HepG2 (cell line): ENCODE measurements around the gene SNX2. TPM values are rescaled to one million over a fixed set of nuclear protein-coding genes. Genes with fewer than 3 reads are reported as not detected.

ENCODE experiments used
- ATAC-seq: fragments of 200-7000 bp; cut with Tn5 transposase; 3 replicates; pipeline ENCODE4 v1.9.1; 2020; ENCODE audit warnings: mild to moderate bottlenecking, moderate library complexity
- BruUV-seq: library from RNA; stranded (reverse); fragments of 400-500 nt; replicated peaks from 2 replicates; lab custom pipeline; 2021; lab: Mats Ljungman, UMichigan
- CTCF ChIA-PET: fragments of 300-600 bp; formaldehyde crosslinking; extraction: SDS; loops from one replicate; lab custom pipeline; 2021; ENCODE audit warnings: low total read pairs, inconsistent platforms, low intra/inter-chr PET ratio; lab: Yijun Ruan, JAX
- POLR2A ChIA-PET: fragments of 350-600 bp; sonication (Branson Sonifier 250); formaldehyde crosslinking; loops from one replicate; lab custom pipeline; 2020; ENCODE audit warnings: antibody characterized with exemption, inconsistent platforms; lab: Yijun Ruan, JAX
- DNase-seq: peaks from one replicate; pipeline ENCODE4 v3.0.0-alpha.2; 2015; ENCODE audit warnings: low spot score
- FAIRE-seq: peaks from 3 replicates; lab custom pipeline; 2011; peaks lifted over from hg19 to GRCh38; lab: Jason Lieb, UNC
- H2AFZ ChIP-seq: one replicate; pipeline ENCODE4 v1.6.1; 2011; ENCODE audit warnings: low read length, inconsistent platforms
- H3K27ac ChIP-seq: fragments of 300-600 bp; 3 replicates; pipeline ENCODE4 v1.8.0; 2011; ENCODE audit warnings: mixed run types, mild to moderate bottlenecking, mixed read lengths, low read length, inconsistent platforms; ENCODE audit not compliant: insufficient read depth; ENCODE audit errors: extremely low read length
- H3K27me3 ChIP-seq, 2 experiments: fragments of 200-600 bp in 1 of 2; 2 replicates in 1 of 2; 3 replicates in 1 of 2; pipeline versions ENCODE4 v1.6.0 to v1.8.0; 2011; ENCODE audit warnings: low read length in 2 of 2, mild to moderate bottlenecking in 2 of 2, moderate library complexity in 2 of 2, inconsistent platforms in 1 of 2; ENCODE audit not compliant: insufficient read depth in 2 of 2, control insufficient read depth in 1 of 2
- H3K36me3 ChIP-seq, 2 experiments: fragments of 200-600 bp in 1 of 2; replicated peaks in 1 of 2; 2 replicates in 1 of 2; 3 replicates in 1 of 2; pipeline versions ENCODE4 v1.5.1 to v1.8.0; 2011; ENCODE audit warnings: low read length in 2 of 2, inconsistent platforms in 1 of 2; ENCODE audit not compliant: insufficient read depth in 2 of 2, control insufficient read depth in 1 of 2
- H3K4me1 ChIP-seq: 2 replicates; pipeline ENCODE4 v1.5.1; 2012; ENCODE audit warnings: low read length, inconsistent platforms; ENCODE audit not compliant: insufficient read depth
- H3K4me2 ChIP-seq: 2 replicates; pipeline ENCODE4 v1.6.0; 2011; ENCODE audit warnings: low read depth, low read length, inconsistent platforms
- H3K4me3 ChIP-seq, 3 experiments: fragments of 200-600 bp in 1 of 3; sonication (generic), shearing (Covaris generic) in 1 of 3; replicated peaks in 1 of 3; 2 replicates each; pipeline ENCODE4 v1.5.1; 2011 to 2016; ENCODE audit warnings: low read length in 3 of 3, inconsistent platforms in 2 of 3, low read depth in 2 of 3, mild to moderate bottlenecking in 2 of 3, control low read depth in 1 of 3, mixed read lengths in 1 of 3; ENCODE audit not compliant: insufficient read depth in 1 of 3
- H3K79me2 ChIP-seq: one replicate; pipeline ENCODE4 v1.6.1; 2011; ENCODE audit warnings: low read length, inconsistent platforms; ENCODE audit not compliant: insufficient read depth
- H3K9ac ChIP-seq: 2 replicates; pipeline ENCODE4 v1.6.0; 2011; ENCODE audit warnings: mild to moderate bottlenecking, low read depth, low read length, inconsistent platforms; ENCODE audit not compliant: insufficient read depth
- H3K9me3 ChIP-seq: 2 replicates; pipeline ENCODE4 v1.5.1; 2012; ENCODE audit warnings: mild to moderate bottlenecking, low read length
- H4K20me1 ChIP-seq: 2 replicates; pipeline ENCODE4 v1.6.0; 2011; ENCODE audit warnings: inconsistent platforms, mild to moderate bottlenecking, low read length, moderate library complexity; ENCODE audit not compliant: insufficient read depth
- ARID3A ChIP-seq: IDR thresholded peaks from 2 replicates; pipeline ENCODE4 v1.6.1; 2012; ENCODE audit warnings: low read depth, low read length, improper control_type of control experiment
- GPBP1L1 ChIP-seq: sonication (generic); formaldehyde crosslinking; IDR thresholded peaks from 2 replicates; pipeline ENCODE4 v1.5.0; 2020; ENCODE audit warnings: mild to moderate bottlenecking, missing genetic modification reagents
- HHEX ChIP-seq: IDR thresholded peaks from 2 replicates; pipeline ENCODE4 v1.6.1; 2016; ENCODE audit warnings: control low read depth
- JDP2 ChIP-seq: sonication (generic); formaldehyde crosslinking; IDR thresholded peaks from 2 replicates; pipeline ENCODE4 v1.8.1; 2022; ENCODE audit warnings: missing genetic modification reagents, borderline replicate concordance
- KDM5B ChIP-seq: sonication (generic); formaldehyde crosslinking; IDR thresholded peaks from 2 replicates; pipeline ENCODE4 v1.4.0; 2020; ENCODE audit warnings: missing genetic modification reagents, mild to moderate bottlenecking, borderline replicate concordance
- KMT2B ChIP-seq: IDR thresholded peaks from 2 replicates; pipeline ENCODE4 v1.6.1; 2016; ENCODE audit warnings: missing genetic modification reagents, missing compliant biosample characterization
- NFE2L1 ChIP-seq: sonication (generic); formaldehyde crosslinking; IDR thresholded peaks from 2 replicates; pipeline ENCODE4 v1.4.0; 2020; ENCODE audit warnings: missing genetic modification reagents, mild to moderate bottlenecking, borderline replicate concordance
- PHF20 ChIP-seq: sonication (generic); formaldehyde crosslinking; IDR thresholded peaks from 2 replicates; pipeline ENCODE4 v1.5.0; 2020; ENCODE audit warnings: mild to moderate bottlenecking, missing genetic modification reagents
- RCOR2 ChIP-seq: IDR thresholded peaks from 2 replicates; pipeline ENCODE4 v1.6.1; 2016; ENCODE audit warnings: missing biosample characterization, missing genetic modification reagents
- SETDB1 ChIP-seq: sonication (generic); formaldehyde crosslinking; IDR thresholded peaks from 2 replicates; pipeline ENCODE4 v1.5.1; 2020; ENCODE audit warnings: missing genetic modification reagents, mild to moderate bottlenecking, borderline replicate concordance
- ZNF549 ChIP-seq: sonication (generic); formaldehyde crosslinking; IDR thresholded peaks from 2 replicates; pipeline ENCODE4 v1.5.0; 2020; ENCODE audit warnings: missing genetic modification reagents
- WGBS: methylation state at CpG from one replicate; pipeline ENCODE4 v1.1.6; 2017; ENCODE audit warnings: low lambda C conversion rate; 5-methylcytosine and 5-hydroxymethylcytosine counted together
- in situ Hi-C: cut with HindIII; loops from 2 replicates; pipeline ENCODE4 v1.10.0; 2017; ENCODE audit warnings: low pct_unique_long_range_greater_than_20kb; ENCODE audit not compliant: extremely low pct_ligation_motif_present
- intact Hi-C: fragments of 100-400 bp; cut with micrococcal nuclease; formaldehyde crosslinking; loops from one replicate; pipeline ENCODE4 v1.10.0; 2022; ENCODE audit not compliant: unreplicated experiment
- polyA plus RNA-seq, 8 experiments: library from polyadenylated mRNA; depleted of rRNA in 3 of 8; stranded (reverse) in 7 of 8; unstranded in 1 of 8; fragments of >200 nt; fragmentation: Illumina TruSeq in 4 of 8; extraction: Trizol in 4 of 8; gene quantifications; 2 replicates each; pipeline versions ENCODE4 v1.2.1 to v1.2.3, GENCODE V29; 2011 to 2016; ENCODE audit warnings: low read depth in 4 of 8, missing spikeins in 1 of 8, mixed read lengths in 1 of 8; ENCODE audit not compliant: insufficient read depth in 1 of 8
- total RNA-seq, 5 experiments: library from RNA; depleted of rRNA; stranded (reverse); fragments of >200 nt; fragmentation: Illumina TruSeq; extraction: Trizol; gene quantifications; 2 replicates each; pipeline ENCODE4 v1.2.3, GENCODE V29; 2016; ENCODE audit warnings: low read depth in 1 of 5
- TF ChIP-seq, protein P1 (sequence below), 2 experiments: sonication (generic) in 1 of 2; formaldehyde crosslinking in 1 of 2; IDR thresholded peaks; 2 replicates each; pipeline versions ENCODE4 v1.6.1 to v1.9.0; 2014 to 2022; ENCODE audit warnings: antibody characterized with exemption in 1 of 2, borderline replicate concordance in 1 of 2, inconsistent platforms in 1 of 2, low read depth in 1 of 2, missing genetic modification reagents in 1 of 2
- TF ChIP-seq, protein P2 (sequence below): sonication (generic); formaldehyde crosslinking; IDR thresholded peaks from 2 replicates; pipeline ENCODE4 v1.5.1; 2020; ENCODE audit warnings: missing genetic modification reagents, mild to moderate bottlenecking, borderline replicate concordance

The SNX2 gene
- total and polyA plus RNA-seq, 2 of the 13 experiments (the other 11 are each of a cell fraction or from before 2014, with no cell fraction given): 26.4 to 78.8 TPM

DNA sequence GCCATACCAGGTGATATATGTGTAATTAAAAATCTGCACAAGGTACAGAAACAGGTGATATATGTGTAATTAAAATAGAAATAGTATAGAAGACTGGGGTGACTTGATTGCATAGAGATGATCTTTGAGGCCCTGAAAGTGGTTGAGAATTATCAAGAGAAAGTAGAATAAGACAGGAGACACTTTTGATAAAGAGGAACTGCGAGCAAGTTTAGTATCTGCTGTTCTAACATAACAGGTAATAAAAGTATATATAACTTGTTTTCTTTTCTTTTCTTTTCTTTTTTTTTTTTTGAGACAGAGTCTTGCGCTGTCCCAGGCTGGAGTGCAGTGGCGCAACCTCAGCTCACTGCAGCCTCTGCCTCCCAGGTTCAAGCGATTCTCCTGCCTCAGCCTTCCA lies 5.4 kb downstream of the SNX2 start:
- FAIRE-seq (no peak), DNase-seq (no peak), ATAC-seq (no peak)
- Histone ChIP-seq H3K36me3 (no peaks in the 10 kb centered on the region), H3K27ac (no peak overlapping the region), H3K27me3 (no peaks in the 10 kb centered on the region; a peak in 1 of 5 replicates), H3K4me3 (no peak overlapping the region), H3K9ac (no peak overlapping the region), H2AFZ (no peak overlapping the region), H3K9me3 (no peaks in the 10 kb centered on the region), H3K79me2 (peaks cover 85% of the 10 kb centered on the region), H4K20me1 (peaks cover 13% of the 10 kb centered on the region), H3K4me2 (no peak overlapping the region), H3K4me1 (peaks cover 33% of the 10 kb centered on the region)
- 92% methylated on average over 4 of the region's 4 CpGs for WGBS
- CTCF ChIA-PET: no interaction called here
- in situ Hi-C loops (no loop called here), intact Hi-C loops (no loop called here)
- no TSS peak for BruUV-seq
- POLR2A ChIA-PET: no interaction called here
- TF ChIP-seq GPBP1L1 (CRISPR knock-in tag): no peak
- no peak for TF ChIP-seq ZNF549 (CRISPR knock-in tag)
- no peak for TF ChIP-seq HHEX
- no peak for TF ChIP-seq KDM5B (CRISPR knock-in tag)
- no peak for TF ChIP-seq KMT2B (CRISPR knock-in tag)
- no peak for TF ChIP-seq JDP2 (CRISPR knock-in tag)
- TF ChIP-seq SETDB1 (CRISPR knock-in tag): no peak
- TF ChIP-seq, protein P1, sequence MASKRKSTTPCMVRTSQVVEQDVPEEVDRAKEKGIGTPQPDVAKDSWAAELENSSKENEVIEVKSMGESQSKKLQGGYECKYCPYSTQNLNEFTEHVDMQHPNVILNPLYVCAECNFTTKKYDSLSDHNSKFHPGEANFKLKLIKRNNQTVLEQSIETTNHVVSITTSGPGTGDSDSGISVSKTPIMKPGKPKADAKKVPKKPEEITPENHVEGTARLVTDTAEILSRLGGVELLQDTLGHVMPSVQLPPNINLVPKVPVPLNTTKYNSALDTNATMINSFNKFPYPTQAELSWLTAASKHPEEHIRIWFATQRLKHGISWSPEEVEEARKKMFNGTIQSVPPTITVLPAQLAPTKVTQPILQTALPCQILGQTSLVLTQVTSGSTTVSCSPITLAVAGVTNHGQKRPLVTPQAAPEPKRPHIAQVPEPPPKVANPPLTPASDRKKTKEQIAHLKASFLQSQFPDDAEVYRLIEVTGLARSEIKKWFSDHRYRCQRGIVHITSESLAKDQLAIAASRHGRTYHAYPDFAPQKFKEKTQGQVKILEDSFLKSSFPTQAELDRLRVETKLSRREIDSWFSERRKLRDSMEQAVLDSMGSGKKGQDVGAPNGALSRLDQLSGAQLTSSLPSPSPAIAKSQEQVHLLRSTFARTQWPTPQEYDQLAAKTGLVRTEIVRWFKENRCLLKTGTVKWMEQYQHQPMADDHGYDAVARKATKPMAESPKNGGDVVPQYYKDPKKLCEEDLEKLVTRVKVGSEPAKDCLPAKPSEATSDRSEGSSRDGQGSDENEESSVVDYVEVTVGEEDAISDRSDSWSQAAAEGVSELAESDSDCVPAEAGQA (IDR thresholded peaks at IDR 0.05; ENCODE audit: low read depth): no peak
- TF ChIP-seq, protein P1 (CRISPR knock-in tag; IDR thresholded peaks at IDR 0.05; ENCODE audit: borderline replicate concordance): no peak
- TF ChIP-seq PHF20 (CRISPR knock-in tag): no peak
- no peak for TF ChIP-seq NFE2L1 (CRISPR knock-in tag)
- TF ChIP-seq, protein P2, sequence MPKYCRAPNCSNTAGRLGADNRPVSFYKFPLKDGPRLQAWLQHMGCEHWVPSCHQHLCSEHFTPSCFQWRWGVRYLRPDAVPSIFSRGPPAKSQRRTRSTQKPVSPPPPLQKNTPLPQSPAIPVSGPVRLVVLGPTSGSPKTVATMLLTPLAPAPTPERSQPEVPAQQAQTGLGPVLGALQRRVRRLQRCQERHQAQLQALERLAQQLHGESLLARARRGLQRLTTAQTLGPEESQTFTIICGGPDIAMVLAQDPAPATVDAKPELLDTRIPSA (CRISPR knock-in tag): no peak
- no peak for TF ChIP-seq RCOR2 (CRISPR knock-in tag)
- no peak for TF ChIP-seq ARID3A
